HG02642 (cell line): ENCODE results near the gene KCNAB1.
"Not testable (repeated sequence)": the region's sequence is repeated elsewhere in the genome, so short reads cannot be mapped to it uniquely, and the experiment has no call there.

ENCODE experiments used
- ATAC-seq: cut with Tn5 transposase; IDR thresholded peaks from one replicate; pipeline ENCODE4 v1.9.1; 2021; ENCODE audit warnings: mild to moderate bottlenecking; ENCODE audit not compliant: unreplicated experiment, poor library complexity

The KCNAB1 gene

DNA sequence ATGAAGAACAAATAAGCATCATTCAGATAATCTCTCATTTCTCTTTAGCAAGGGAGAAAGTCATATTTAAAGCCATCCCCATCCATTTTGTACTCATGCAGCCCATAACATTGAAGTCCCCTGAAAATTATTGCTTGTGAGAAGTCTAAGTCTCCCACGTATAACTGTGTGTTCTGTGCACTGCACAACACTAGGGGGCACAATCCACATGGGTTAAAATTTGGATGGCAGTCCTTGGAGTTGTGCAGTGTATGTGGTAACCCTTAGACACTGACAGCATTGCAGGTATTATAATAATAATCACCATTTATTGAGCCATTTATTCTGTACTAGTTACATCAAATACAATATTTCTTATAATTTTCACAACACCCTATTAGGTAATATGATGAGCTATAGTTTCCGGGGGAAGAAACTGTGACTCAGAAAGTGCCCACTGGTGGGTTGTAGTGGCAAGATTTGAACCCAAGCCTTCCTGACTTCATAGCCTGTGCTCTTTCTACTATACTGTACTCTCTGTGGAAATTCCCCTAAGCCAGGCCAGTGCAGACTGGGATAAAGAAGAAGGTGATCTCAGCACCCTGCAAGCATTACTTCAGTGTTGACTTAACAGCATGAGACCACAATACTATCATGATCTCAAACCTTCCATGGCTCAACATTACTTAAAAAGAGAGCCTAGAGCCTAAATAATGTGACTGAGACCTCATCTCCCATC is 15.7 kb downstream of the KCNAB1 start:
- no peak for ATAC-seq

DNA sequence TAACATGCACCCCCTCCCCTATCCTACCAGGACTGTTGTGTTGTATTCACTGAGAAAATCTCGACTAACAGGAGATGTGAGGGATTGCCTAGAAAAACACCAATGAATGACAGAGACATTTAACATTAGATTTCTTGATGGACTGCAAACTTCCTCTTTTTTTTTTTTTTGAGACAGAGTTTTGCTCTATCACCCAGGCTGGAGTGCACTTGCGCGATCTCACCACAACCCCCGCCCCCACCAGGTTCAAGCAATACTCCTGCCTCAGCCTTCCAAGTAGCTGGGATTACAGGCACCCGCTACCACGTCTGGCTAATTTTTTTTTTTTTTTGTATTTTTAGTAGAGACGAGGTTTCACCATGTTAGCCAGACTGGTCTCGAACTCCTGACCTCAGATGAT is 17.0 kb downstream of the KCNAB1 start:
- not testable (repeated sequence) for ATAC-seq

DNA sequence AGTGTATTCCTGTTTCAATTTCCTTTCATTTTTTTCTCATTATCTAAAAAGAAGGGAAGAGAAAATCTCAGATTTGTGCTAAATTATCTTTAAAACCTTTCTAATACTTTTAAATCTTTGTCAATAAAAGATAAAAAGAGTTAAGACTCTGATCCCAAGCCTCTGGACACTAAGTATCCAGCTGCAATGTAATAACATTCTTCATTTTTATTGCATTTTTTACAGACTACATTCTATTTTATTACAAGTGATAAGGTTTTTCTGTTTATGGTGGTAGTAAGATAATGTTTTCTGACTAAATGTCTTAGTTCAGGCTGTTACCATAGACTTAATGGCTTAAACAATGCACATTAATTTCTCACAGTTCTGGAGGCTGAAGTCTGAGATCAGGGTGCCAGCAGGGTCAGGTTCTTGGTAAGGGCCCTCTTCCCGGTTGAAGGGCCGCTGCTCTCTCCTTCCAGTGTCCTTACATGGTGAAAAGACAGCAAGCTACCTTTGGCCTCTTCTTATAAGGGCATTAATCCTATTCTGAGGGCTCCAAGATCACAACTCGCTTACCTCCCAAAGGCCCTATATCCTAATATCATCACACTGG is 19.7 kb downstream of the KCNAB1 start:
- ATAC-seq, result no peak

DNA sequence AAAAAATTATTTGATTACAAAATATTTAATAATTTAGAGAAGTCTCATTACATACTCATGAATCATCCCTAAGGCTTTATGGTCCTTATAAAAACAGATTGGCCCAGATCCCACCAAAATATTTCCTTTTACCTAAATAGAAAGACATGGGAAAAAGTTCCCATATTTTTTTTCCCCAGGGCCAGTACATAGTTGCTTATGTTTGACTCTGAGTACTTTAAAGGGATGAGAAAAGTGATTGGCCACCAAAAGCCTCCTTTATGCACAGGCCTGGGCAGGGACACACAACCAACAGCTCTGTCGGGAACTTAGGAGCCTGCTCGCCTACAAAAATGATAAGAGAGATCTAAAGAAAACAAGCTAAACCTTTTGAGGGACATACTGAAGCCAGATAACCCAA is 22.3 kb downstream of the KCNAB1 start:
- no peak for ATAC-seq

DNA sequence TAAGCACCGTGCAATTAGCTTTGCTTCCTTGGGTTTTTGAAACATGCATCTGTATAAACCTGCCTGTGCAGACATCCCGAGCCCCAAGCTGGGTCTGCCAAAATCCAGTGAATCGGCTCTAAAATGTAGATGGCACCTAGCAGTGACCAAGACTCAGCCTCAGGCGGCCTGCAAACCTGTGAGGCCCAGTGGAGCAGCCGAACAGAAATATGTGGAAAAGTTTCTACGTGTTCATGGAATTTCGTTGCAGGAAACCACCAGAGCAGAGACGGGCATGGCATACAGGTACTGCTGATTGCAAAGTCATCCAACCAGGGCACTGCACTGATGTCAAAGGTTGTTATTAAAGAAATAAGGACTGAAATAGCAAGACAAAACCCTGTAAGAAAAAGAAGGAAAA is 22.8 kb downstream of the KCNAB1 start:
- no peak for ATAC-seq

DNA sequence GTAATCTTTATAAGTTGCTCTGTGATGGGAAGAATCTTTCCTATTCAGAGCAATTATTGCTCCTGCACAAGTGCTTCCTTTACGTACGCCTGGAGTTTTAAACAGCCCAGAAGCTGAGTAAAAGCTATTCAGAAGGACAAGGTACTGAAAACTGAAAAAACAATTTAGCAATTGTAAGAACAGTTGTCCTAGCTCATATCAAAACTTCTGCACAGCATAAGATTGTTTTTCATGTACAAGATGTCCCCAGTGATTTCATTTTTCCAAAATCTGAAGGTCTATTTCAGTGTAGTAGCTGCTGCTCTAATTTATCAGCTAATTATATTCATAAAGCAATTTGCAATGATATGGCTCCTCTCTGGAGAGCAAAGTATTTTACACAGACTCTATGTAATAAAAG is 23.7 kb downstream of the KCNAB1 start:
- no peak for ATAC-seq

DNA sequence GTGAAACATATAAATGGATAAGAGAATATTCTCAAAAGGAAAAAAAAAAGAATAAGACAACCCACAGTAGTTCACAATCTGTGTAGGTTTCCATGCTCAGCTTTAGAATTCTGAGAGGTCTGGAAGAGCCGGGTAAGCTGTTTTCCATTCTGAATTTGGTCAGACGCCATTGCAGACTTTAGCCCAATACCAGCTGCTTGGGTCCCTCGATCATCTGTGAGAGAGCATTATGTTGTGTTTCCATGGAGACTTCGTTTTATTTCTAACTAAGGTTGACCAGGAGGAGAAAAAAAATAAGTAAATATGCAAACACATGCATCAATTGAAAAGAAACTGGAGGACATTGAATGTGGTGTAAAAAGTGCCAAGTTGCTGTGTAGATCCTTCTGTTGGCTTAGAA is 25.5 kb downstream of the KCNAB1 start:
- no peak for ATAC-seq

DNA sequence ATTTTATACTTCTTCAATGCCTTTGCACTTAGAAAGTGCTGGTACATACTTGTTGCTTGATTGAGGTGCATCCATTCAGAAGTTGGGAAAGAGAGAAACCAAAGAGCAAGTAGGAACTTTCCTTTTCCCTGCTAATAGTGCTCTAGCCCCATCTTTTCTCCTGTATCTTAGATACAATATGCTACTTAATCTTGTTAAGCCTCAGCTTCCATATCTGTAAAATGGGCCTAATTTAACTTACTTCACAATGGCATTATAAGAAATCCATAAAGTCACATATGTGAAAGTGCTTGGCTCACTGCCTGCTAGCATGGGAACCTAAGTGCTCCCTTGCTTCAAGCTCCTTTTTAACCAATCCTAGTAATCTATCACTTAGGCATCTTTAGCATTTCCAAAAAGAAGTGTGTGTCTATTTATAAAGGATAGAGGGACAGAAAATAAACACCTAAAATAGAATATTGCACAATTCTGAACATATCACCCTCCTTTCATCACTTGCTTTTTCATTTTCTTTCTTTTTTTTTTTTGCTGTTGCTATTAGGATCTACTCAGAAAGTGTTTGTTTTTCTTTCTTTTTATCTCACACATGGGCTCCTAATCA is 28.1 kb downstream of the KCNAB1 start:
- no peak for ATAC-seq

DNA sequence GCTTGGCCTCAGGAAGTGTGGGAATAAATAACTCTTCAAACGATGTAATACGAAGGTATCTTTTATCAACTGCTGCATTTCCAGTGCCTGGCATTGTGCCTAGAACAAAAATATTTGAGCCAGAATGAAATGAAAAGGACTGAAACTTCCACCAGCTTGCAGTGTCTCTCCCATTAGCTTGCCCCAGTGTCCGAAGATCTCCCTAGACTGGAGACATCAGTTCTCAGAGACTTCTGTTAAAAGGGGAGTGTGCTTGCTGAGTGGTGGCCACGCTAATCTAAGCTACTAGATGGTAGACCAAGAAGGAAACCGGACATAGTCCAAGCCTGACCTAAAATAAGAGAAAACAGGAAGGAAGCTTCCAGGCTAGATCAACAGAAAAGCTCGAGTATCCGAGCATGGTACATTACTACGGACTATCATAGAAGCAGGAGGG is 28.6 kb downstream of the KCNAB1 start:
- no peak for ATAC-seq

DNA sequence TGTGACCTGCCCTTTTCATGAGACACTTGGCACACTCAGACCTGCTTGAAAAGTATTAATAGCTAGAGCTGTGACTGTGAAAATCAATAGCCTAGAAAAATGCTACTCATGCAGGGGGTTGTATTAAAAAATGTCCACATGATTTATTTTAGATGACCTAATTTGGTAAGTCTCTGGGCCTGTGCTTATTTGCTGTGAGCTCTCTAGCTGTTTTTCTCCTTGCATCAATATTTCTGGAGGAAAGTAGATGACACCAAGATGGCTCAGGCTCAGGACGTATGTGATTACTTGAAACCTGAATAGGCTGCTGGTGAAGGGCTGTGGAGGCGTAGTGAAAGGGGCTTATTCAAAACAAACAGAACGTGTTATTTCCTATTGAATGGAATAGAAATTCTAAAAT is 29.5 kb downstream of the KCNAB1 start:
- no peak for ATAC-seq

DNA sequence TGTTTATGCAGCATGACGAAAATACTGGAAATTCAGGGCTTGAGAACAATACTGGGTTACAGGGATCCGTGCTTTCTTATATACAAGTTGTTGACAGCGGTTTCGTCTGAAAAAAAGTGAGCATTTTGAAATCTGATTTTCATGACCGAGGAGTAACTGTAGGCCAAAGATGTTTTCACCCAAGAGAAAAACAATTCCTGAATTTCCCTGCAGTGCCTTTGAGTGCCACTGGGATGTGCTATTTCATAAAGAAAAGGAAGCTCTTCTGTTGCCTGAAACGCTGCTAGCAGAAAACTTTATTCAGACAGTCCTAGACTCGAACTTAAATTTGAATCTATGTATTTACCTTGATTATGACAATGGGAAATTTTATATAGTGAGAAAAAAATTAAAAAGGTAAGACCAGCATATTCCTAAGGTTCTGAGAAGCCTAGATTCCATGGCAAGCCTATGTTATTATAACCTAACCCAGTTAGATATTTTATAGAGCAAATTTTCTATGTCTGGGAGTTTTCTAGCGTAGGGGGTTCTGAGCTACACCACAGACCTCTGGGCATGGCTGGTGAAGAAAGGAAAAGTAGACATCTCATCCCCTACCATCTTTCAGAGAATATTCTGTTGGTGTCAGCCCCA is 30.2 kb downstream of the KCNAB1 start:
- ATAC-seq, result peak; percentile 63

DNA sequence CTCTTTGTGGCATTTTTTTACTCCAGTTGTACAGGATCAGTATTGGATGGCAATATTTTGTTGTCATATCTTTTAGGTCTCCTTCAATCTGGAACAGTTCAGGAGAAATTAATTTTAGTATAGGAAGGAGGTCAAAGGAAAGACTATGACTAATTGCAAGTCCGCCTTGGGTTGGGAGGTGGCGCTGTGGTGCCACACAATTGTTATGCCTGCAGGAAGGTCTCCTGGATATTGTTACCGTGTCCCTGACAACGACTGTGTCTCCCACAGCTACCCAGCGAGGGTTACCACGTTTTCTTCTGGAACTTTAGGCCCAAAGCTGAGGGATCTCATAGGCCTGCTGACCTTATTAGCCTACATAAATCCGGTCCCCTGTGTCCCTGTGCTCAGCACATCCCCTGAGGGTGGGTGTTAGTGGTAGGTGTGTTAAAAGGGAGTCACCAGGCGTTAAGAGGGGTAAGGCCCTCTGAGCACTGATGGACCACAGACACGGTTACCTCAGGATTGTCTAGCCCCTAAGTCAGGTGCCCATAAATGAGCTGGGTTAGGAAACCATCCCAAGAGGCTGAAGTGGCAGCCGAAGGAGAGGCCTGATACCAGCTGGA is 31.5 kb downstream of the KCNAB1 start:
- no peak for ATAC-seq

DNA sequence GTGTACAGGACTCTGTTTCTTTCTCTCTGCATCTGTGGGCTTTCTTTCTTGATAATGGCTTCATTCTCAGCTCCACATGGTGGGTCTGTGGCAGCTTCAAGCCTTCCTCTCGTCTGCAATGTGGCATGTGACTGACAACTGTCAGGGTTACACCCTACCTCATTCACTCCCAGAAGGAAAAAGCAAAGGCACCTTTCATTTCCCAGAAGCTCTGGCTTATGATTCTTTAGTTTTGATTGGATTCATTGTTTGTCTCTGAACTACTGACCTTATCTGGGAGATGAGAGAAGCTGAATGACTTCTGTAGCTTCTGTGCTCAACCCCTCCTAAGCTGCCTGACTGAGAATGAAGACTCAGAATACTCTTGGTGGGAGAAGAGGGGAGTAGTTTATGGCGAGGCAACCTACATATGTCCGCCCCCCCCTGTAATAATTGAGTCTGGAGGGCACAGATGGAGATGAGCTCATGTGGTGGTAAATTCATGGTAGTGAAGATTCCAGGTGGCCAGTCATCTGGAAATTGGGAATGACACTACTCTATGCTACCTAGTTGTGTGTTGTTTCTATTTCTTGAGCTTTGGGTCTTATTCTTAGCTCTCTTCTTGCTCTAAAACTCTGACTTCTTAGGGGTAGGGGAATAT is 38.4 kb downstream of the KCNAB1 start:
- no peak for ATAC-seq

DNA sequence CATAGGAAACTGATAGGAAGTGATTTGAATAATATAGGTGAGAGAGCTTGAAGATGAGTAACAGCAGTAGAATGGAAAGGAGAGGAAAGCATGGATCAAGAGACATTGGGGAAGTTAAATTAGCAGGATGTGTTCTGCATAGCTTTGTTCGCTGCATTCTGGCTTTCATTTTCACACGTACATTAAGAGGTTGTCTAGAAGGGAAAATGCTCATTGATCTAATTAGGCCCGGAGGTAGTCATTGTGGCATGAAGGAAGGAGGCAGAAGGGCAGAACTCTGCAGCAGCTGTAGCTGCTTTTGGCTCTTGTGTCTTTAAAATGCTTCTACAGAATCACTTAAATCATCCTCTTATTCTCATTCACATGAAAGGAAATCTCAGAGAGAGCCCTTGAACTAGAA is 40.3 kb downstream of the KCNAB1 start:
- ATAC-seq, result peak; percentile 84

DNA sequence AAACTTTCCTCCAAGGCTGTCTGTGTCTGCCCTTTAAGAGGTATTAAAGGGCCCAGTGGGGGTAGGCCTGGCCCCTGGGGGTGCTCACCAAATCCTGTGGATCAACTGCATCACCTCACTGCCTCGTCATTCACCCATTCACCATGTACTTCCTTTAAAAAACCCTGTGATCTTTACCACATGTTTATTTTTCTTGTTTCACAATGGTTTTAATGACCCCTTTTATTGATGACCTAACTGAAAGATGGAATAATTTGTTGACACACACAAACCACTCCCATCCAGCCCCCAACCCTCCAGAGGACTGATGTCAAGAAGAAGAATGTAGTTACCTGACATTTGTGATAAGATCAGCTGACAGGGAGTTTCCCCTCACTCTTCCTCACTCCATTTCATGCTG is 40.8 kb downstream of the KCNAB1 start:
- ATAC-seq, result no peak

DNA sequence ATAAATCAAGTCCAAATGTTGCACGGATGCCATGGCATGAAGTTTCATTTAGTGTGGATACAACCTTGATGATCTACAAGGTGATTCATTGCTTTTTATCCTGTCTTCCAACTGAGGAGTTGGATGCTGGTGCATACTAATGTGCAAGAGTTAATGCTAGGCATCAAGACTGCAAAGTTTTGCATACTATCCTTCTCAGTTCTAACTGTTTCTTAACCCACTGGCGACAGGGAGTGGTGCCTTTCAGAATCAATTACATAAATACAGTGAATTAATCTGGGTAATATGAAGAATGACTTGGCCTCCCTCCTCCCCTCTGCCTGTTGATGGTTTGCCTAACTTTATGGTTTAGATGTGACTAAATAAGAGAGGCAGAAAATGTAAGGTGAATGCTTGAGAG is 43.5 kb downstream of the KCNAB1 start:
- no peak for ATAC-seq

DNA sequence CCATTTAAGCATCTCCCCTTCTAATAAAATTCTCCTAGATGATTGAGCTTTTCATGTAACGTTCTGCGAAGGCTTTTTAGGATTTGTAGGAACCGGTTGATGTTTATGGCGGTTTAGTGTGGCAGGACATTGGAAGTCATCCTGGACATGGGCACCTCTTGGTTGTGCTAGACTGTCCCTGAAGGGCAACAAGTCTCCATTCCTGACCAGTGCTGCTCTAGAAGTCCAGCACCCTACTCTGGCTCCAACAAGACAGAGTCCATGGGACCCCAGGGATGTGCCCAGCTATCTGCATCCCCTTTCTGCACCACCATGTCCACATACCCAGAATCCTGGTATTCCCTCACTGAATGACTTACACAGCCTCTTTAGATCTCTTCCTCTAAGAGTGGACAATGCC is 46.4 kb downstream of the KCNAB1 start:
- no peak for ATAC-seq

DNA sequence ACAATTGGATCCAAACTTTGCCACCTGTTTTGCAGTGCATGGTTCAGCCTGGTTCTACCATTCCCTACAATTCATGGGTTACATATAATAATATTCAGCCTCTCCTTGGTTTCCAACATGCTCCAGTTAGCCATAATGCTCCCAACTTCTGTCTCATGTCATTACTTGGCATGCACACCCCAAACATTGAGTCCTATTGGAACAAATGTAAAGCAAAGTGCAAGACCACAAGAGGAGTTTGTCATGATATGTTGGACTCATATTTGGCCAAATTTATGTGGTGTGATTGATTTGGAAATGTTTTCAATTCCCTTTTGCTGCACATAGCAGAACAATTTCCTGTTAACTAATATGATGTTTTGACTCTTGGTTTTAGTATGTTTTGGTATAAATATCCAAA is 50.2 kb downstream of the KCNAB1 start:
- ATAC-seq, result no peak

DNA sequence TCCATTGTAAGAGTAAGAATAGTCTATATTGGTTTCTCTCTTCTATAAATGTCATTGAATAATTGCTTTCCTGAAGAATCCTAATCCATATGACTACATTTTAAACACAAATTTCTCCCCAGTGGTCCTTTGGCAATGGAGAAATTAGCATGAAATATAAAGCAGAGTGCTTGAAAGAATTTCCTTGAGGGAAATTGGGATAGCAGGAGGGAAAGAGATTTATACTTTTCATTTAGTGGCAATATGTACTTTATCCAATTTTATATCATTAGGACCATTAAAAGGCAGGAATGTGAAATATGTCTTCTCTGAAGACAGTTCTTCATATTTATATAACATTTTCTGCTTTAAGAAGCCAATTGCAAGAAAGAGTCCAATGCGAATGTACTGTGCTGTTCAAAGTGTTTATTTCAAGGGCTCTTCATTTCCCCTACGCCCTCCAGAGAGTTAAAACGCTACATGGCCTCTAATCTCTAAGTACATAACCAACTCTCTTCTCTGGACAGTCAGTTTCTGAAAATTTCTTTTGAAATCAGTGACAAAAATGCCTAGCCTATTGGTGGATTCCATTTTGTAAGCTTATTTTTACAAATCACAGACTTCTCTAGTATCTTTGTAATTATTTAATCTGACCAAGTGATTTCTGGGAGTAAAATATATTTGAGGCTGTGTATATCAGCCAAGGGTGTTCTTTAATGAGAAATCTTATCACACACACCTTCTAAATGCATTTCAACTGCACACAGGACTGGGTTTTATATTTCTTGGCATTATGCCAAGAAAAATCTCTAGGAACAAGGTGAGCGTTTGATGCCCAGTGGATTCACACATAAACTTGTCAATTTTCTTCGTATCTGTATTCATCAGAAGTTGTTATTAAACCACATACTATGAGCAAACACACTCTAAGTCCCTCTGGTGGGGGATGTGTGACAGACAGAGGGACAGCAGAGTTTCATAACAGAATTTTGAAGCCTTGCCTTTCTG is 51.2 kb downstream of the KCNAB1 start:
- no peak for ATAC-seq
